GM18873 (cell line): ENCODE data around the gene LYST.
"Not testable (repeated sequence)": the region's sequence is repeated elsewhere in the genome, so short reads cannot be mapped to it uniquely, and the experiment has no call there.

Experiments used
- ATAC-seq: cut with Tn5 transposase; IDR thresholded peaks from one replicate; pipeline ENCODE4 v1.9.1; 2021; ENCODE audit warnings: mild to moderate bottlenecking, moderate library complexity, moderate number of reproducible peaks; ENCODE audit not compliant: unreplicated experiment, low FRiP score

Gene LYST

DNA sequence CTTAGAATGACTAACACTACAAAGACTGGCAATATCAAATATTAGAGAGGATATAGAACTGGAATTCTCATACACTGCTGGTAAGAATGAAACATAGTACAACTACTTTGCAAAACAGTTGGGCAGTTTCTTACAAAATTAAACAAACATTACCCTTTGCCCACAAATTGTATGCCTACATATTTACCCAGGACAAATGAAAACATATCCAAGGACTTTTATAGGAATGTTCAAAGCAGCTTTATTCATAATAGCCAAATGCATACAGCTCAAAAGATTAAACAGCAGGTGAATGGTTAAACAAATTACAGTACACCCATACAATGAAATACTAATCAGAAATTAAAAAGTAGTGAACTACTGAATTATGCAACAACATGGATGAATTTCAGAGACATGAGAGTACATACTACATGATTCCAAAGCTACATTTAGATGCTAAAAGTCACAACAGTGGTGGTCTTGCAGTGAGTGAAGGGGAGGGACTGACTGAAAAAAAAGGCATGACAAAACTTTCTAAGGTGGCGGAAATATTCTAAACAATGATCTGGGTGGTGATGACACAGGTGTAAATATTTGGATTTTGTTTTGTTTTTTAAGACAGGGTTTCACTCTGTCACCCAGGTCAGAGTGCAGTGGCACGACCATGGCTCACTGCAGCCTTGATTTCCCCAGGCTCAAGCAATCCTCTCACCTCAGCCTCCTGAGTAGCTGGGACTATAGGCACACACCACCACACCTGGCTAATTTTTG, 40.4 kb downstream of the LYST start:
- no peak for ATAC-seq

GRCh38 chr1:235825229-235825628, 41.5 kb downstream of the LYST start:
- ATAC-seq, result no peak

- no peak for ATAC-seq
These were observed 43.0 kb downstream of the LYST start for GRCh38 chr1:235823684-235824083.

- no peak for ATAC-seq
These were observed 44.0 kb downstream of the LYST start for GRCh38 chr1:235822685-235823084.

DNA sequence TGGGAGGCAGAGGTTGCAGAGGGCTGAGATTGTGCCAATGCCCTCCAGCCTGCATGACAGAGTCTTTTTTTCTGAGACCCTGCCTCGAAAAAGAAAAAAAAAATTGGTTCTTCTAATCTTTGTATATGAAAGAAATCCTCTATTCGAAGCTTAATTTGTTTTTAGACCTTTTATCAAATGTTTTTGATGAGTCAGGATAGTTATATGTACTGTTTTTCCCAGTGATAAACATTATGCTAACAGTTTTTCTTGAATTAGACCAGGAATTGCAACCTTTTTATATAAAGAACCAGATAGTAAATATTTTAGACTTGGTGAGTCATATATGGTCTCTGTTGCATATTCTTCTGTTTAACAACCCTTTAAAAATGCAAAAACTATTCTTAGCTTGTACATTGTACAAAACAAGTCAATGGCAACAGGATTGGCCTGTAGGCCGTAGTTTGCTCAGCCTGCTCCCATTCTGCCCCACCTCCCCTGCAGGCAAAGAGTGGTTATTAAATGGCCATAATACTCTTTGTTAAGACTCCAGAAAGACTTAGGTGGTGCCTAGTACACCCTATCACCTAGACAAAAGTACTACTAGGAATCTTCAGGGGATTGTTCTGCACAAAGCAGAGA, 45.2 kb downstream of the LYST start:
- no peak for ATAC-seq

DNA sequence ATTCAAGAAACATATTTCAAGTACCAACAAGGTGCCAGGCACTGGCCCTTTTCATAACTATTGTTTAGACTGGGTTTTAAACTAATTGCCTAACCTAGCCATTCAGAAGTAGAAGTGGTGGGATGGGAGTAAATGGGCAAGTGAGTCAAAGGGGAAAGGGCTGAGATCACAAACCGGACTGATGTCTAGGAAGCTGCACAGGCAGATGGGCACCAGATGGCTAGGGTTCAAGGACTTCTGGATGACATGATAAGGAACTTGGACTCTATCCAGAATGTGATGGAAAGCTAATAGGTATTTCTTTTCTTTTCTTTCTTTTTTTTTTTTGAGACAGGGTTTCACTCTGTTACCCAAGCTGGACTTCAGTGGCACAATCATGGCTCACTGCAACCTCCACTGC, 46.6 kb downstream of the LYST start:
- ATAC-seq, result no peak

GRCh38 chr1:235818632-235819136, 48.0 kb downstream of the LYST start:
- no peak for ATAC-seq

GRCh38 chr1:235817101-235817728, 49.5 kb downstream of the LYST start:
- no peak for ATAC-seq

- ATAC-seq, result no peak
These were observed 56.9 kb downstream of the LYST start for GRCh38 chr1:235809688-235810397.

DNA sequence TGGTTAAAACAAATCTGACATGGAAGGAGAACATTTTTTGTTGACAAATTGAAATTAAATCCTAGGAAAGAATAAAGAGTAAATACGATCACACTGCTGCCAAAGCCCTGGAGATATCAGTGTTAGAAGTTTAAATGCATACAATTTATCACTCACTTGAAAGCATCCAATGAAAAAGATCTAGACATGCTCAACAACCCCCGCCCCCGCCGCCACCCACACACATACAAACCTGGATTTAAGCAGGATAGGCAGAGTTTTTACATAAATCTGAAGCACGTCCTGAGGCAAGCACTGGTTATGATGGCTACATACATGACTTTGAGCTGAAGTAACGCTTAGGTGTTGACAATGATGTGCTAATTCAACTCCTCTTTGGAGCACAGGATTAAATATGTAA, 58.5 kb downstream of the LYST start:
- no peak for ATAC-seq

- ATAC-seq, result no peak
These were observed 60.6 kb downstream of the LYST start for GRCh38 chr1:235806123-235806522.

DNA sequence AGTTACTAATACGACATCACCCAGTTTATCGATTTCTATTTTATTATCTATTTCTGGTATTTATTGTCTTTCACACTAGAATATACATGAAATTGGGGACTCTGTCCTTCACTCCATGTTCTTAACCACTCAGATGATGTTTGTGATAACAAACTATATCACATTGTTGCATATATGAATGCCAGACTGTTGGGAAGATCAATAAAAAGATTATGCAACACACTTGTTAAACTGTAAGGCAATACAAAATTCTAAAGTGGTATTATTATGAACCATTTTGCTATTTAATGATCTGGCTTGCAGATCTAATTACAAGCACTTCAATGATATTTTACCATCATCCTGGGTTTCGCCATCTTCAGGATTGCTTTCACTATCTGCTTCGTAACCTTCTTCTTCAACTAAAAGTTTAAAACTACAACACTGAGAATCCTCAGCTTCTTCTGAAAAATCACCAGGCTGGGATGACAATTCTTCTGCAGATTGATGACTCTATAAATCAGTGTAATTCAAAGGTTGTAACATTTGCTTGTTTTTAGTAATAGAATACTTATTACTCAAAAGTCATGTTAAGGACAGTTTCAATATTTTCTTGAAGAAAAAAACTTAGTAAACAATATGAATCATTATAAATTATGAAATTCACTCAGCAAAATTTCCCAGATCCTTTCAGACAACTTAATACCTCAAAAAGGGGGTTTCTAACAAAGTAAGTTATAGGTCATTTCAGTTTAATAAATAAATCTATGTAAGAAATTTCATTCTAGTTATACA, 63.9 kb downstream of the LYST start:
- ATAC-seq, result no peak

DNA sequence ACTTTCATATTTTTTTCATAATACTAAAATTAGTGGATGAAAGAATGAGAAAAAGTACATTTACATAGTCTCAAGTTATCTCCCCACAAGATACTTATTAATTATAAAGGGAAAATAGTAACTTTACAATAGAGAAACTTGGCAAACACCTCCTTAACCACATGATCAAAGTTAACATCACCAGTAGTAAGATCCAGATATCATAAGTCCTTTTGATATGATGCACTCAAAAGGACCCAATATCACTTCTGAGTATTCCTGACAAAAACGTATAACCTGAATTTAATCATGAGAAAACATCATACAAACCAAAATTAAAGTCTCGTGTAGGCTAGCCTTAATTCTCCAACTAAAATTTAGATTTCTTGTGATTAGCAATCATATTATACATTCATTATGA, 67.4 kb downstream of the LYST start:
- no peak for ATAC-seq

DNA sequence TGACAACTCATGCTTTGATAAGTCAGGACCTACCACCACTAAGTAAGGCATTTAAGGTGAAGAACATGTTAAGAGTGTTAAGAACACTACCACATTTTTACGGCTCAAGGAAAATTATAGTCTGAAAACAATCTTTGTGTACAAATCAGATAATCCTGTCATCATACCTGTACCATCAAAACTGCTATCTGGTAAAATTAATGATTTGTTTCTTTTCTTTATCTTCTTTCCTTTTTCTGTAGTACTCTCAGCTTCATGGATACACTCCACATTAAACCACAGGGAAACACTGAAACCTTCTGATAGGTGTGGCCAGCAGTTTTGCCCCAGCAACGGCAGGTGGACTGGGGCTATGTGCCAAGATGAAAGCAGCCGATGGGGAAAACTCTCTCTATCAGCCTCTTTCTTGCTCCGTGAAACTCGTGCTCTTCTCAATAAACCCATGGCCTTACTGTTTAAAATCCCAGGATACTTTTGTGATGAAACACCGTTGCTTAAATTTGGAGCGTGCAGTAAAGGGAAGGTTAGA, 75.1 kb downstream of the LYST start:
- ATAC-seq, result no peak

- ATAC-seq, result no peak
These were observed 76.6 kb downstream of the LYST start for GRCh38 chr1:235790123-235790522.

DNA sequence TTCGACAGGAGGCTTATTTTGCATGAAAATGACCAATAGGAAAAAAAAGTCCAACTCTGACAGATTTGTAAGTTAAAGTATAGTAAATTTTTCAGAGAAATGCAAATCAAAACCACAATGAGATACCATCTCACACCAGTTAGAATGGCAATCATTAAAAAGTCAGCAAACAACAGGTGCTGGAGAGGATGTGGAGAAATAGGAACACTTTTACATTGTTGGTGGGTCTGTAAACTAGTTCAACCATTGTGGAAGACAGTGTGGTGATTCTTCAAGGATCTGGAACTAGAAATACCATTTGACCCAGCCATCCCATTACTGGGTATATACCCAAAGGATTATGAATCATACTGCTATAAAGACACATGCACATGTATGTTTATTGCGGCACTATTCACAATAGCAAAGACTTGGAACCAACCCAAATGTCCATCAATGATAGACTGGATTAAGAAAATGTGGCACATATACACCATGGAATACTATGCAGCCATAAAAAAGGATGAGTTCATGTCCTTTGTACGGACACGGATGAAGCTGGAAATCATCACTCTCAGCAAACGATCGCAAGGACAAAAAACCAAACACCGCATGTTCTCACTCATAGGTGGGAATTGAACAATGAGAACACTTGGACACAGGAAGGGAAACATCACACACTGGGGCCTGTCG, 80.3 kb downstream of the LYST start:
- not testable (repeated sequence) for ATAC-seq

- ATAC-seq, result no peak
These were observed 81.8 kb downstream of the LYST start for GRCh38 chr1:235784950-235785349.

GRCh38 chr1:235783148-235783776, 83.4 kb downstream of the LYST start:
- no peak for ATAC-seq

GRCh38 chr1:235782601-235783000, 84.1 kb downstream of the LYST start:
- ATAC-seq, result no peak
